HL-60/S4 (cell line): ENCODE measurements around the gene SIK3.

Source experiments
- in situ Hi-C: fragments of 300-500 bp; cut with MboI; formaldehyde crosslinking; loops from 2 replicates; pipeline ENCODE4 v1.14.3; 2022; ENCODE audit warnings: low sequenced_read_pairs

Gene SIK3

DNA sequence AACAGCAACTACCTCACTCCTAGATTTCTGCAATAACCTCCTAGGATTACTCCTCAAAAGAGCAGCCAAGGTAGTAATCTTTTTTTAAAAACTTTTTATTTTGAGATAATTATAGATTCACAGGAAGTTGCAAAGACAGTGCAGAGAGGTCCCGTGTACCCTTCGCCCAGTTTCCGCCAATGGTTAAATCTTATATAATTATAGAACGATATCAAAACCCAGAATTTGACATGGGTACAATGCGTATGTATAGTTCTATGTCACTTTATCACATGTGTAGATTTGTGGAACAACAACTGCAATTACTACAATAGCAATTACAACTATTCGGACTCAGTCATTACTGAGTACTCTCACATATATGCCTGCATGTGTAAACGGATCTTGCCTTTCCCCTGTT lies 166.0 kb downstream of the SIK3 start:
- in situ Hi-C loops: no loop called here

DNA sequence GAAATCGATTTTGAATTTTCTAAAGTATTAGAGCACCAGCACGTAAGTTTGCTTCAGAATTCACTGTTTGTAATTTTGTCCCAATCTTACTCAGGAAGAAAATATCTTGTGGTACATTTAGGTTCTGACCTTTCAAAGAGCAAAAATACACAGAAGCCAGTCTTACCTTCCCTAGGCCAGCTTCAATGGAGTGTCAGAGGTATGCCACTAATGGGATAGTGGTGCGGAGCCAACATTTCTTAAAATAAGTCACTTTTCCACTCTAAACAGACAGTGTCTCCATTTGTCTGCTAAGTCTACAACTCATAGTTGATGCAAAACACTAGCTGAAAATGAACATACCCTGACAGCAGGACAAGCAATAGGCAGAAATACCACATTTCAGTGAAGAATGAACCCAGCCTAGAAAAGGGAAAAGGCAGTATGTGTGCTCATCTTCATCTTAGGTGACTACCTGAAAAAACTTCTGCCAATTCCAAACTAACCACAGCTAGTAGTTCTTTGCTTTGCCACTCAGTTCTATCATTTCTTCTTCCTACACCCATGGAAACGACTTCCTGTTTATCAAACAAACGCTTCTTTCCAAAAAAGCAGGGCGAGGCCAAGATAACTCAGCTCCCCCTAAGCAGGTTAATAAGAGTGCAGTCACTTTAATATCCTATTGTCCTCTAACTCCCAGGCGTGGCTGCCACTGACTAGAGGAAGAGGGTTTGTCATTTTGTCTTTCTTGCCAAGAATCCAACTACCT lies 166.8 kb downstream of the SIK3 start:
- in situ Hi-C loops: no loop called here

DNA sequence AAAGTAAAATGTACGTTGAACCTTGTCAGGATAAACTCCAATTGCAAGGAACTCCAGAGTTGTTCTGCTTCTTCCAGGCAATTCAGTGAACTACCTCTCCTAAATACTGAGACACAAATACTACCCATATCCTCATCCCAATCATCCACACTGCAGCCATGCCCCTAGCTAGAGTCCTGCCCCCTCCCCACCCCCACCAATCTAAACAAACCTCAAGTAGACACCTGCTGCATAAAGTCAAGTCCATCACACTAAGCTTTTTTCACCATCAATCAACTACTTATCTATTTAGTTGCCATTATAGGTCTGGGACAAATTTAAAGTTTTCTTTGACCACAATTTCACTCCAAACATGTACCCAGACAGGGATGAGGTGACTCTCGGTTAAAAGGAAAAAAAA lies 167.6 kb downstream of the SIK3 start:
- in situ Hi-C loops: no loop called here

DNA sequence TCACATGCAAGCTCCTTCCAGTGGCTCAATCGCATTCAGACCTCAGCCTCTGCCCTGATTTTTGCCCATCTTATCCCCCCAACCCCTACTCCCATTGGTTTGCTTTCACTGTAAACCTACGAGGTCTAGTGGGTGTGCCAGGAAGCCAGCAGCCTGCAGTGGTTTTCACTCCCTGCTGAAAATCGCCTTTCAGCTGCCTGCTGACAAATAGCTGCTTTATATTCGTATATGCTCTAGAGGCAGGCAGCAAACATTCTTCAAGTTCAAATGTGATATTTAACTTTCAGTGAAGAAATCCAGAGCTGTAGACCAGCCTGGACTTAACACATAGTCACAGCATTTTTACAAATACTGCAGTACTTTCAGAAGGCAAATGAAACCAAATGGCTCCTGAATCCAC lies 168.1 kb downstream of the SIK3 start:
- in situ Hi-C loops: no loop called here

DNA sequence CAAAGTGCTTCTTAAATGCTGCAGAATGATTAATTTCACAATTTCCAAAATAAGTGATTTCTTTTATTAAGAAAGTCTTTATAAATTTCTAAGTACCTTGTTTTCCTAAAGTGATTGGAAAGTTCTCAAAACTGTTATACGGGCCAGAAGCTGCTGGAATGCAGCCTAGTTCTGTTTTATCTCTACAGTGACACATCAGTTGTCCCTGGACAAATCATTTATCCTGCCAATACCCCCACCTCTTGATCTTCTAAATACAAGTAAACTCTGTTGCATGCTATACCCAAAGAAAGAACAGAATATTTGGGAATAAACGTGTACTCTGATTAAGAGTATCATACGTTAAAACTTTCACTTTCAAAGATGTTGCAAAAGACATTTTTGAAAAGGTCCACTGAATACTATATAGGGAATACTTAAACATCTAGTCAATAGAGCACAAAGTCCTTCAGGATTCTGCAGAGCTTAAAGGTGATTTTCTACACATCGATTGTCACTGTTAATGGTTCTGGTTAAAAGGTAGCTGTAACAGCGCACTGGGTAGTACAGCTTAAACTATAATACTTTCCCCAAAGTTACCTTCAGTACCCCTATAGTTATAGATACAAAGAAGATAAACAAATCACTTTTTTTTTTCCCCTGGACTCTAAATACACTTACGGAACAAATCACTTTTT lies 168.7 kb downstream of the SIK3 start:
- in situ Hi-C loops: no loop called here

DNA sequence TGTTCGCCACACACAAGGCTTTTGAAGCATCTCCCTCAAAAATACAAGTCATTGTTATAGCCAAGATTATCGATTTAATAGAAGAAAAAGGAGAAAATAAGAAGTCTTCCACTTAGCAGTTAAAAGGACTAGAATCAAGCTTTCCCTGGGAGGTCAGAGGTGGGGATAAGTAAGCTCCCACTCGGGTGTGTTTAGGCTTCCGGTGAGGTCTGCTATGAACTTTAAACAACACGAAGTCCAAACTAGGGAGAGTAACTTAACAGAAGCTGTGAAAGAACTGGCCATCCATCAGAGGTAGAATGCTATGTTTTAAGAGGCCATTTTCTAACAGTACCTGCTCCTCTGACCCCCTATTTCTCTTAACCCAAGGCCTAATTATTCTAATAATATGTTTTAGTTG lies 169.4 kb downstream of the SIK3 start:
- in situ Hi-C loops: no loop called here

DNA sequence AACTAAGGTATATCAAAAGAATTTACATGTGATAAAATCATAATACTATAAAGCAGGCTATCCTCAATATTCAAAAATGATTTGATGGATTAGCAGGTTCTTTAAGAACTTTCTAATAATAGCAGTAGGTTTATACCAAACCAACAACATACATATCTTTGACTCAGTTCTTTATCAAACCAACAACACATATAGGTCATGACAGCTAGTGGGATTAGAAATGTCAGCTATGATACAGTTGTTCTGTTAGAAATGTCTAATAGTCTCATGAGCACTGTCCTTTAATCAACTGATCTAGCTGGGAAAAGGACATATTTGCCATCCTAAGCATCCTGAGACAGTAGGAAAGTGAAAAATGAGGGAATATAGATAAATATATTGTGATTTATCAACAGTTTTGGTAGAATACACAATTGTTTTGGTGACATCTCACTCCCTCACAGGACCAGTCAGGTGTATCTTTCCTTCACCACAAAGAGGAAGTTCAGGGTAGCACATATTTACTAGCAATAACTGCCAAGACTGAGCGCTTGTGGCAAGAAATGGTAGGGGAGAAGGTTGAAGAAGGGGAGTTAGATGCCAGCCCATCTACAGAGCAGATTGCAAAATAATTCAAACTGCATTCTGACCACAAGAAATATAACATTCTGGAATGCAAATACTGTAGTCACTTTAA lies 170.0 kb downstream of the SIK3 start:
- in situ Hi-C loops: no loop called here

DNA sequence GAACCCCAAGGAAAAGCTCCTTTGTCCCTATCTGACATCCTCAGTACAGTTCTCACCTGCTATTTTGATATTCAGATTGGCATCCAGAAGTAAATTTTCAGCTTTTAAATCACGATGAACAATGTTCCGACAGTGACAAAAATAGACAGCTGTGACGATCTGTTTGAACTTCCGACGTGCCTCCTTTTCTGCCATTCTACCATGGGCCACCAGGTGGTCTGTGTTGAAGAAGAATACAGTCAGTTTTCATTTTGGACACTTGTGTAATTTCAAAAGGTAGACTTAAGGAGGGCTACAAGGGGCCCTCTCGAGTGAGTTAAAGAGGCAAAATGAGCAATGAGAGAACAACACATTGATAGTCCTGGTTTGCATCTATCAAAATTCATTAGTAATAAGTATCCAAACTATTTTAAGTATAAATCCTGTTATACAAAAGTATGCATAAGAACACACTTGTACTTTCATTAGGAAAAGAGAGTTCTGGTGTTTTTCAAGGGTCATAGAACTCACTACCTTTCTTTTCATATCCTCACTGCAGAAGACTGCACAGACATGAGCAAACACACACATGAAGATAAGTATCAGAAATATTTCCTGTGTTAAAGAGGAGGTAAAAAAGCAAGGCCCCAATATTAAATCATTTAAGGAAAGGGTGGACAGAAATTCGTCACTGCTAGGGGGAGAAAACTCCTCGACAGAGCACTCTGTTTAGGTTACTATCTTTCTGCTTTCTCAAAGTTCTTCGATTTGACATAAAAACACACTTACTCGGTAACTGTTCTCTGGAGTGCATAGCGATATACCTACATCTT lies 170.9 kb downstream of the SIK3 start:
- in situ Hi-C loops: no loop called here

DNA sequence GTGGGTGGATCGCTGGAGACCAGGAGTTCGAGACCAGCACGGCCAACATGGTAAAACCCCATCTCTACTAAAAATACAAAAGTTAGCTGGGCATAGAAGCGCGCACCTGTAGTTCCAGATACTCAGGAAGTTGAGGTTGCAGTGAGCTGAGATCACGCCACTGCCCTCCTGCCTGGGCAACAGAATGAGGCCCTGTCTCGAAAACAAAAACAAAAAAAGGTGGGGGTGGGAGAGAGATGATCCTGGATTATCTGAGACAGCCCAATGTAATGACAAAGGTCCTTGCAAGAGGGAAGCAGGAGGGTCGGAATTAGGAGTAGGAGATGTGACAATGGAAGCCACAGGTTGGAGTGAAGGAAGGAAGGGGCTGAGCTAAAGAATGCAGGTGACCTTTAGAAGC lies 173.2 kb downstream of the SIK3 start:
- in situ Hi-C loops: no loop called here

DNA sequence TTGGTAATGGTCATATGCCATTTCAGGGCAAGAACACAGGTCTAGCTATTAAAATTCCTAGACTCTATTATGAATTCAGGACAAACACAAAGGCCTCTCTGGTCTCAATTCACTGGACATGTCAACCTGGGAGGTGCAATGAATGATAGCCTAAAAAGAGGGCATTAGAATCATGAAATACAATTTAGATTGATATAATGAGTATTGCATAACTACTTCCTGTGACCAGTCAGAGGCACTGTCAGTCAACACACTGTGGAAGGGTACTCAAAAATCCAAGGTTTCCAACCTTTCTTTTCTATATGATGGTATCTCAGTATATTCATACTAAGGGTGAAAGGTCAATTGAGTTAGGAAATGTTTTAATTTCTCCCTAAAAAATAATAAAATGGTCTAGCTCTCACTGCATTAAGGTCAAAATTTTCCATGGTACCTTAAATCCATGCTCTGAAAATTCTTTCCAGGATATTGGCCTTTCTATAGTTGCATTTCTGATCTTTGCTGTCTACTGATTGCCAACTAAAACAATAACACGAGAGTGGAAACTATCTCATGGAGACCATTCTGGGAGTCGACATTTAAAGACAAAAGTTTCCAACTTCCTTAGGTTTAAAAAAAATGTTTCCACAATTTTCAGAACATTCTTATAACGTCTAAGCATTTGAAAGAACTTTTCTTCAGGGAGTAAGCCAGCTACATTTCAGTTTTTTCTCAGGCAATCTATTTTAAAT lies 179.1 kb downstream of the SIK3 start:
- in situ Hi-C loops: no loop called here

DNA sequence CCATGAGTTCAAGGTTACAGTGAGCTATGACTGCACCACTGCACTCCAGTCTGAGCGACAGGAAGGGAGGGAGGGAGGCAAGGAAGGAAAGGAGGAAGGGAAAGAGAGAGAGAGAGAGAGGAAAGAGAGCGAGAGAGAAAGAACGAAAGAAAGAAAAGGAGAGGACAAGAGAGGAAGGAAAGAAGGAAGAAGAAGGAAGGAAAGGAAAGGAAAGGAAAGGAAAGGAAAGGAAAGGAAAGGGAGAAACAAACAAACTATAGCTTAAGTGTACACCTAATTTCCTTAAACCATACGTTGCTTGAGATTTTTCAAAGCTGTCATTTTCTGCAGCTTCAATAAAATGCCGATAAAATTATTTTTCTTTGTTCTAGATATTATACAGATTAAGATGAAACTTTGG lies 180.6 kb downstream of the SIK3 start:
- in situ Hi-C loops: no loop called here

DNA sequence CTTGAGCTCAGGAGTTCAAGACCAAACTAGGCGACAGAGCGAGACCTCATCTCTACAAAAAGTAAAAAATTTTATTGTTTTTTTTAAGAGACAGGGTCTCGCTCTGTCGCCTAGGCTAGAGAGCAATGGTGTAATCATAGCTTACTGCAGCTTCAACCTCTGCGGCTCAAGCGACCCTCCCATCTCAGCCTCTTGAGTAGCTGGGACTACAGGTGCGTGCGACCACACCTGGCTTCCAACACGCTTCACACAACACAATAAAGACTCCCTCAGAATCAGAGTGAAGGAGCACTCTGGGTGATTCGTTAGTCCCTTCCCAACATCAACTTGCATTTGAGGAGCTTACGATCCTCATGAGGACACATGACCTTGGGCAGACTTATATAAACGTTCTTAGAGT lies 181.3 kb downstream of the SIK3 start:
- in situ Hi-C loops: no loop called here

DNA sequence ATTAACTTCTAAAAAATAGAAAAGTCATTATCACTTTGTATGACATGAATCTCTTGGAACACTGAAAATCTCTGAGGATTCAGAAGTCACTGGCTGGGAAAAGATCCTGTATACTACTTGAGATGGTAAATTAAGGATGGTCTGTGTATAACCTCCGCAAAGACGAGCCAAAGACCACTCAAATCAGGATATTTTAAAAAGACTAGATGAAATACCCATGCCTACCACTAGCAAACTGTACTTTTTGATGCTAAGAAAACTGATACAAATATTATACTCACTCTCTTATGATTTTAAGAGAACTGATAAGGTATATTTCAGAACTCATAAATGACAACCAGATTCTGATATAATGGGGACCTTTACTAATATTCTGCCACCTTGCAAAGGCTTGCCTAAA lies 182.2 kb downstream of the SIK3 start:
- in situ Hi-C loops: no loop called here

DNA sequence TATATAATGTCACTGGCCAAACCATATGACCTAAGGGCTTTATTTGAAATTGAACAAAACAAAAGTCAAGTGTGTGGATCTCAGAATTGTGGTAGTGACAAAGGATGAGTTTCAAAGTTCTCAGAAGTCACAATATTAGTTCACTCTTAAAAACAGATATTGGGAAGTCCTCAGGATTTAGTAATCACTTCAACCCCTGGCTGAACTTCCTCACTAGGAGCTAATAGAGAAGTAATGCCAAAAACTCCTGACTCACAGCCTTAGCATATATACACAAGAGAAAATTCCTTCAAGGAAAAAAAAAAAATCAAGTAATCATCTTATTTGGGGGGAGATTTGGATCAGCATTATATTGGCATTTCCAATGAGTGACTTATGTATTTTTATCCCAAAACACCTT lies 185.2 kb downstream of the SIK3 start:
- in situ Hi-C loops: no loop called here

DNA sequence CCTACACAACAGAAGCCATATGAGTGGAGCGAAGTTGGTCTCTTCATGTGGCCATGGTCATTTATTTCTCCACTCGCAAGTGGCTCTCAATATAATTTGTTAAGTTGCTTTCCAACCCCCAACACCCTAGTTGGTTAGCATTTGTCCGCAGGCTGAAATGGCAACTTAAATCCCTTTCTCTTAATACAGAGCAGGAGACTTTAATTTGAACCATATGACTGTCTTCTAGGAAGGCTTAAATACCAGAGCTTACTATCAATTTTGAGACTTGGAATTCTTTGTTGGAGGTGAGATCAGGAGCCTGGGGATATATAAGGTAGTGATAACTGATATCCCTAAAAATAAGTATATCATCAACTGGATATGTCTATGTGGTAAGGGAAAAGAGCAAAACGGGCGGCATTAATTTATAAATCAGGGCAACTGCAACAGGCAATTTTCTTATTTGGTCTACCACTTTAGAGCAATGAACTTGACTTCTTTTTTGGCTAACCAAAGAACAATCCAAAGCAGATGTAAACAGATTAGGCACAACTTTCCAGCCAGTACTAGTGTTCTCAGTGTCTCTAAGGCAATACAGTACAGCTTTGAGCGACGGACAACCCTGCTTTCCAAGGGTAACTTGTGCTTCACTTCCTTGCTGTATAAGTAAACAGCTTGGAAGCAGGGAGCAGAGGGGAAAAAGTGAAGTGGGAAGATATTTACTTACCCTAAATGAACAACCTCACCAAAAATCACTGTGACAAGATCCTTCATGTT lies 186.1 kb downstream of the SIK3 start:
- in situ Hi-C loops: no loop called here

DNA sequence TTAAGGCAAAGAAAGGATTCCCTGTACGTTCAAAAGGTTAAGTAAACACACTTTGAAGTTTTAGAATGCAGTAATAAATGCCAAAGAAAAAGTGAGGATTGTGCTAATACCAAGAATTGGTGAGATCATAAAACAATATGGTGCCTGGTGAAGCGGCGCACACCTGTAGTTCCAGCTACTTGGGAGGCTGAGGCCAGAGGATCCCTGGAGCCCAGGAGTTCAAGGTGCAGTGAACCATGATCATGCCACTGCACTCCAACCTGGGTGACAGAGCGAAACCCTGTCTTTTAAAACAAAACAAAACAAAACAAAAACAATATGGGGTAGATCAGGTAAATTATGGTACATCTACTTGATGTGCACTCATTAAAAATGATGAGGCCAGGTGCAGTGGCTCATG lies 187.4 kb downstream of the SIK3 start:
- in situ Hi-C loops: no loop called here

DNA sequence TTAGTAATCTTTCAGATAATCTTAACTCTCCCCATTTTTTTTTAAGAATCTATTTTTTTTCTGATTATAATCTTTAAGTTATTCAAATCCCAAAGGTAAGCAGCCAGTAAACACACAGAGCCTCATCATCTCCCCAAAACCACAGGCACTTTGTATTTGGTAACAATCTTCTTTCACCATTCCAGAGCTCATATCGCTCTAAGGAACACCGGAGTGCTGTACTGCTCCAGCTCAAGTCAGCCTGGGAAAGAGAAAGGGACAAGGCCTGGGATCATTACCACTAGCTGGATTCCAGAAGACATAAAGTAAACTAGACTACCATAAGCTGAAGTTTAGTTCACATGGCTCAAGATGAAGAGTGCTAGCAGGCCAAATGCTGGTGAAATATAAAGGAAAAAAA lies 187.8 kb downstream of the SIK3 start:
- in situ Hi-C loops: no loop called here

DNA sequence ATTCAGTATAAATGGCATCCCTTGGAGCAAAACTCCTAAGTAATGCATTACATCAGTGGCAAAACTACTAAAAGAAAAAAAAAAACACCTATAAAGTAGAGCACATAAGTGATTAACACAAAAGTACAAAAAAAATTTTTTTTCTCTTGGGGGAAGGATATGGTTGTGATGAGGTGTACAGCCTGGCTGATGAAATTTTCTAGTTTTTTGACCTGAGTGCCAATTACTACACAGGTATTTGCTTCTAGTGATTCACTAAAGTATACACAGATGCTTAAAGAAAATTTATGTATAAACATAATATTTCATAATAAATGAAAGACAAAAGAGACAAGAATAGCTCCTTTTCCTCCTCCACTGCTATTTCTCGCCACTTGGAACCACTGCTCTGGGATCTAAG lies 189.0 kb downstream of the SIK3 start:
- in situ Hi-C loops: no loop called here

DNA sequence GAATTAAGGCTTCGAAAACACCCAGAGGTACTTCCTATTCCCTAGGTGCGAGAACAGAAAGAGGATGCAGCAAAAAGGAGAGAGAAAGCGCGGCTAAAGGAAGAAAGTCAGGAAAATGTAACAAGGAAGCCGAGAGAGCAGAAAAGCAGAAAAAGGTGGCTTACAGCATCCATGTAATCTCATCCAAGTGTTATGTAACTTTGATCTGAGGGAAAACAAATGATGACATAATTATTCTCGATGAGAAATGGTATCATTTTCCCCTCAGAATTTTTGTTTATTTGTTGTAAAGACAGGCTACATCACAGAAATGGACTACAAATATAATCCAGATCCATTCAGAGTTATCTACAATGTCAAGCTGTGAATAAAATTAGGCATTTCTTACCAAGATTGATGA lies 191.7 kb downstream of the SIK3 start:
- in situ Hi-C loops: no loop called here

DNA sequence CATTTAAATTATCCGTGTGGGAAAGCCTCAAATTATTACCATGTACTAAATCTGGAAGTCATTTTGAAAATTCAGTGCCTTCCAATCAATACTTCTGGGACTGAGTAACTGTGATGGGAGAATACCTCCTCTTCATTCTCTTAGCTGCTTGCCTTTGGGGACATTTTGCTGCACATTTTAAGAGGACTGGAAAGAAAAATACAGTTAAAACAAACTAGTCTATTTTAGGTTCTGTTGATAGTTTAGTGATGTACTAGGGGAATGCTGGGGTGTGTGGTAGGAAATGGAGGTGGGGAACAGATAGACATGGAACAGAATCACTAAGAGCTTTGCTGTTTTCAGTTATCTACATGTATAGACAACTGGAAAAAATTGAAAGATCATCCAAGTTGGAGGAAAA lies 195.1 kb downstream of the SIK3 start:
- in situ Hi-C loops: no loop called here
